ENCODE measurements around the gene GDA.

Gene GDA

GRCh38 chr9:72151104-72151503 lies 1.9 kb downstream of the GDA start:
- no peak for DNase-seq

- DNase-seq: no peak
Observed at GRCh38 chr9:72154468-72155285, 5.4 kb downstream of the GDA start.

GRCh38 chr9:72155301-72155700 lies 6.1 kb downstream of the GDA start:
- DNase-seq: no peak

GRCh38 chr9:72156586-72156985 lies 7.3 kb downstream of the GDA start:
- DNase-seq: no peak

- no peak for DNase-seq
Observed at GRCh38 chr9:72158680-72159079, 9.4 kb downstream of the GDA start.

DNA sequence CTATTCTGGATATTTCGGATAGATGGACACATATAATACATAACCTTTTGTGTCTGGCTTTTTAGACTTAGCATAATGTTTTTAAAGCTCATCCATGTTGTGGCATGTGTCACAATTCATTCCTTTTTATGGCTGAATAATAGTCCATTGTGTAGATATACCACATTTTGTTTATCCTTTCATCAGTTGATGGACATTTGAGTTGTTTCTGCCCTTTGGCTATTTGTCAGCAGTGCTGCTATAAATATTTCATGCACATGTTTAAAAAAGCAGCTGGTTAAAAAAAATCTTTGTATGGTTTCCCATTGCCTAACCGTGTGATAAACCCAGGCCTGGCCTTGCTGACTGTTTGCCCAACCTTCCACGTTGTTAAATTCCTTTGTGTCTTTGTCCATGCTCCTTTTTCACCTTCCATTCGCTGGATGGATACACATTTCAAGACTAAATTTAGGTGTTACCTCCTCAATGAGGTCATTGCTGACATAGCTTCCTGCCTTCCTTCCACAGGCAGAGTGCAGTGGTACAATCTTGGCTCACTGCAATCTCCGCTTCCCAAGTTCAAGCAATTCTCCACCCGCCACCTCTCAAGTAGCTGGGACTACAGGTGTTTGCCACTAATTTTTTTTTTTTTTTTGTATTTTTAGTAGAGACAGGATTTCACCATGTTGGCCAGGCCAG lies 11.3 kb downstream of the GDA start:
- DNase-seq: no peak

GRCh38 chr9:72165326-72165725 lies 16.1 kb downstream of the GDA start:
- DNase-seq: no peak

DNA sequence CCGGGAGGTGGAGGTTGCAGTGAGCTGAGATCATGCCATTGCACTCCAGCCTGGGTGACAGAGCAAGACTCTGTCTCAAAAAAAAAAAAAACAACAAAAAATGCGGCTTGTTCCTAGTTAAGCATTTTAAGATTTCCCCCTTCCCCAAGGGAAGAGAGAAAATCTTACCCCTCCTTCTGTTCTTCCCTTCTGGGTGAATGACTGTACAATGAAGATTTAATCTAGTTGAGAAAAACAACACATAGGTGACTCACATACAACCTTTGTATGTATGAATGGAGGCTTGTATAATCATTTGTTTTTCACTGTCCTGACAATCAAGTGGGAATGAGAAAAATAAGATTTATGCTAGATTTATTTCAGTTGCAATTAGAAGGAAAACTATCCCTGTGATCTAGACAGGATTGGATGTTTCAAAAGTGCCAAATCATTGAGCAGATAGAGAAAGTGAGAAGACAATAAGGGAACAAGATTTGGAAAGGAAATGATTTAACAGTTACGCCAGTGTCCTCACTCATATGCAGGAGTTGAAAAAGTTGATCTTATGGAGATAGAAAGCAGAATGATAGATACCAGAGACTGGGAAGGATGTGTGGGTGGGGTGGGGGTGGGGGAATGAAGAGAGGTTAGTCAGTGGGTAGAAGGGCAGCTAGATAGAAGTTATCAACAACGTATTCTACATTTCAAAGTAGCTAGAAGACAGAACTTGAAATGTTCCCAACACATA lies 16.7 kb downstream of the GDA start:
- no peak for DNase-seq

DNA sequence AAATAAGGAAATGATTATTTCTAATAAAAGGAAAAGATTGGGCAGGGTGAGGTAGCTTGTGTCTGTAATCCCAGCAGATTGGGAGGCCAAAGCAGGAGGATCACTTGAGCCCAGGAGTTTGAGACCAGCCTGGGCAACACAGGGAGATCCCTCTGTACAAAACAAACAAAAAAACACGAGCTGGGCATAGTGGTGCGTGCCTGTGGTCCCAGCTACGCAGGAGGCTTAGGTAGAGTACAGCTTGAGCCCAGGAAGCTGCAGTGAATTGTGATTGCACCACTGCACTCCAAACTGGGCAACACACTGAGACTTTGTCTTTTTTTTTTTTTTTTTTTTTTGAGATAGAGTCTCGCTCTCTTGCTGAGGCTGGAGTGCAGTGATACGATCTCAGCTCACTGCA lies 18.8 kb downstream of the GDA start:
- no peak for DNase-seq

- no peak for DNase-seq
Observed at GRCh38 chr9:72169178-72169577, 19.9 kb downstream of the GDA start.

DNA sequence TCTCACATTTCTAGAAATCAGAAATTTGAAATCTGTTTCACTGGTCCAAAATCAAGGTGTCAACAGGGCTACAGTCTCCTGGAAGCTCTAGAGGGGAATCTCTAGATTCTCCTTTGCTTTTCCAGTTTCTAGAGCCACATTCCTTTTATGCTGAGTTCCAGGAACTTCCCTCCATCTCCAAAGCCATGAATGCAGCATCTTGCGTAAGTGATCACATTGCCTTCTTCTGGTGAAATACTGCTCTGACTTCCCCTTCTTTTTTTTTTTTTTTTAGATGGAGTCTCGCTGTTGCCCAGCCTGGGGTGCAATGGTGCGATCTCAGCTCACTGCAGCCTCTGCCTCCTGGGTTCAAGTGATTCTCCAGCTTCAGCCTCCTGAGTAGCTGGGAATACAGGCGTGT lies 23.8 kb downstream of the GDA start:
- no peak for DNase-seq

DNA sequence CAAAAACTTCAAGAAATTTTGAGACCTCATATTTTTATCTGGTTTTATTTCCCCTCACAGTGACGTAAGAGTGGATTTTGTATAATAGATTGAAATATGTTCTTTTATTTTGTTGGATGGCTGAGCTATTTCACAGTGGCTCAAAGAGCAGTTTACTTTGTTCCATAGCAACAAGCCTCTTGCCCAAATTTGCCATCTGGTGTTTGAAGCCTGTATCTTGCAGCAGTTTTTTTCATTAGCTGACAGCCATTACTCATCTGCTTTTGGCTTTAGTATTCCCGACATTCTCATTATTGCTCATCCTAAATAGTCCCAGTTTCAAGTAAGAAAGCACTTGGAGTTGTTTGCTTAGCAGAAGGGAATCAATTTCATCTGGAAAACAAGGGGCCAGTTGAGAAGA lies 36.3 kb downstream of the GDA start:
- no peak for DNase-seq

GRCh38 chr9:72187121-72187695 lies 38.0 kb downstream of the GDA start:
- no peak for DNase-seq

DNA sequence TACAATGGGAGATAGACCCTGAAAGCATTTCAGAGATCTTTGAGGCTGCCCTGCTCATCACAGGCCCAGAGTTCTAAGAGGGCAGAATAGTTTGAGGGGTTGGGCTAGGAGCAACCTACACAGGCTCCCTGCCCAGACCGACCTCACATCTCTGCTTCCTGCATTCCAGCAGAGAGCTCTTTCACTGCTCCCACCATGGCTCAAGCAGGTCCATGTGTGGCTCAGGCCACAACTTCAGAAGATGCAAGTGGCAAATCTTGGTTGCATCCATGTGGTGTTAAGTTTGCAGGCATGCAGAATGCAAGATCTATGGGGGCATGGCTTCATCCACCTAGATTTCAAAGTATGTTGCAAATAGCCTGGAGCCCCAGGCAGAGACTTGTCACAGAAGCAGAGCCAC lies 39.0 kb downstream of the GDA start:
- DNase-seq: no peak

- DNase-seq: no peak
Observed at GRCh38 chr9:72193478-72193881, 44.2 kb downstream of the GDA start.

GRCh38 chr9:72199238-72199637 lies 50.0 kb downstream of the GDA start:
- DNase-seq: no peak

DNA sequence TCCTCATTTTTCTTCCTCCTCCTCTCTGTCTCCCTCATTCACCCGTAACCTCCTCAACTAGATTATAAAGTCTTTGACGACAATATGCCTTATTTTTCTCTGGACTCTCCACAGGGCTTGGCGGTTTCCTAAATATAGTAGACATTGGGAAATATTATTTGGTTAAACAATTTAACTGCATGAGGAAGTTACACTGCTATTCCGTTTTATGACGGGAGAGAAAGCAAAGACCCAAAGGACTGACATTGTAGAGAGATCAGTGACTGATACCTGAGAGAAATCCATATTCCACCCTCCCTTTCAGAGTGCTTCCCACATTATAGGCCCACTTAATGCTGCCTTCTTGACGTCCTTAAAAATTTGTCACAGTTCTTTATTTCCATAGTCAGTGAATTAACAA lies 51.2 kb downstream of the GDA start:
- DNase-seq: no peak

GRCh38 chr9:72202009-72202408 lies 52.8 kb downstream of the GDA start:
- DNase-seq: no peak

DNA sequence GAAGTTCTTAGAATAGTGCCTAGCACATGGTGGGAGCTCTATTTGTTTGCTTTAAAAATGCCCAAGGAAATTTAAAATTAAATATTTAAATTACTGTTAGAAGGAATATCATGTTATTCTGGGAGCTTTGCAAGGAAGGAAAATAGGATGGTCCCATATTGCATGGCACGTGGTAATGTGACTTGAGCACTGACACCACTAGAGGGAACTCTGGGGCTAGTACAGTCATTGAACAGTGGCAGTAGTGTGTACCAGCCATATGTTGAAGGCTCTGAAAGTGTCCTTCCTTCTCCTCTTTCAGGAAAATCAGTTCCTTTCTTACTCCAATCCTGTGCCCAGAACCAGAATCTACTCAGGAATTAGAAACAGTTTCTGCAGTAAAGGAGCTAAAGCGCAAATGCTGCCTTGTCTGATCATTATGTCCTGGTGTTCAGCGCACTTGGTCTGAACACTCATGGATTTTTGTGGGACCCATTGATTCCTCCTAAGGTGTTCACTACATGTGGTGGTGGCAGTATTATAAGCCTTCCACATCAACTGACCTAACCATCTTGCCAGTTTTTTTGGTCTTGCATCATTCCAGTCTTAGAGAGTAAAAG lies 54.1 kb downstream of the GDA start:
- DNase-seq: no peak

GRCh38 chr9:72204062-72204461 lies 54.8 kb downstream of the GDA start:
- DNase-seq: no peak

- DNase-seq: no peak
Observed at GRCh38 chr9:72205513-72205912, 56.3 kb downstream of the GDA start.

- DNase-seq: no peak
Observed at GRCh38 chr9:72207278-72207677, 58.0 kb downstream of the GDA start.

- no peak for DNase-seq
Observed at GRCh38 chr9:72210522-72210921, 61.3 kb downstream of the GDA start.
